HG02759 (cell line): ENCODE measurements around the gene TAF1C.
"Not testable (repeated sequence)": the region's sequence is repeated elsewhere in the genome, so short reads cannot be mapped to it uniquely, and the experiment has no call there.

Source experiments
- ATAC-seq: cut with Tn5 transposase; IDR thresholded peaks from one replicate; pipeline ENCODE4 v1.9.1; 2021; ENCODE audit warnings: mild to moderate bottlenecking, moderate library complexity; ENCODE audit not compliant: unreplicated experiment

TAF1C gene

GRCh38 chr16:84186685-84187437, at the start of gene TAF1C:
Gene TAF1C (minus strand): TSS chr16:84187057. CDS start chr16:84184988, 2,069 bp downstream.
- ATAC-seq: peak; percentile 96

- ATAC-seq: no peak
These were observed 47.7 kb upstream of the TAF1C start for GRCh38 chr16:84234321-84235241.

- ATAC-seq: no peak
These were observed 46.9 kb upstream of the TAF1C start for GRCh38 chr16:84233748-84234147.

GRCh38 chr16:84232969-84233368, 46.1 kb upstream of the TAF1C start:
- no peak for ATAC-seq

GRCh38 chr16:84232060-84232459, 45.2 kb upstream of the TAF1C start:
- no peak for ATAC-seq

GRCh38 chr16:84229471-84229870, 42.6 kb upstream of the TAF1C start:
- no peak for ATAC-seq

GRCh38 chr16:84228256-84228838, 41.5 kb upstream of the TAF1C start:
- no peak for ATAC-seq

GRCh38 chr16:84227548-84227947, 40.7 kb upstream of the TAF1C start:
- ATAC-seq: no peak

- no peak for ATAC-seq
These were observed 39.2 kb upstream of the TAF1C start for GRCh38 chr16:84226026-84226425.

- ATAC-seq: no peak
These were observed 38.7 kb upstream of the TAF1C start for GRCh38 chr16:84225571-84225970.

- ATAC-seq: no peak
These were observed 38.3 kb upstream of the TAF1C start for GRCh38 chr16:84225126-84225525.

GRCh38 chr16:84224554-84224953, 37.7 kb upstream of the TAF1C start:
- no peak for ATAC-seq

- ATAC-seq: no peak
These were observed 36.6 kb upstream of the TAF1C start for GRCh38 chr16:84223456-84223855.

- ATAC-seq: no peak
These were observed 34.0 kb upstream of the TAF1C start for GRCh38 chr16:84220851-84221250.

- ATAC-seq: no peak
These were observed 32.1 kb upstream of the TAF1C start for GRCh38 chr16:84218956-84219355.

GRCh38 chr16:84218176-84218823, 31.4 kb upstream of the TAF1C start:
- ATAC-seq: no peak

- ATAC-seq: not testable (repeated sequence)
These were observed 29.3 kb upstream of the TAF1C start for GRCh38 chr16:84216144-84216543.

- ATAC-seq: no peak
These were observed 28.7 kb upstream of the TAF1C start for GRCh38 chr16:84215531-84215930.

- ATAC-seq: no peak
These were observed 27.7 kb upstream of the TAF1C start for GRCh38 chr16:84214451-84215066.

GRCh38 chr16:84212631-84213030, 25.8 kb upstream of the TAF1C start:
- ATAC-seq: no peak

GRCh38 chr16:84212154-84212553, 25.3 kb upstream of the TAF1C start:
- no peak for ATAC-seq
